ENCODE results near the gene FZR1.

FZR1 gene

GRCh38 chr19:3554254-3555083, 48.4 kb downstream of the FZR1 start:
- TF ChIP-seq CTCF (IDR thresholded peaks at IDR 0.05) (no peak), ZFX (IDR thresholded peaks at IDR 0.05; ENCODE audit: borderline replicate concordance) (no peak)
- H3K27ac ChIP-seq = 0 out of 2 replicates have a peak overlapping the region, but pooled peaks have one; percentile 13

- peak overlapping the region; percentile 71 for H3K27ac ChIP-seq
Observed at GRCh38 chr19:3555653-3556422, 49.7 kb downstream of the FZR1 start.

GRCh38 chr19:3556423-3556977, 50.4 kb downstream of the FZR1 start:
- TF ChIP-seq ZFX (IDR thresholded peaks at IDR 0.05; ENCODE audit: borderline replicate concordance) (no peak), CTCF (IDR thresholded peaks at IDR 0.05) (no peak)
- peak overlapping the region; percentile 71 for H3K27ac ChIP-seq

More at GRCh38 chr19:3555653-3556422, 49.7 kb downstream of the FZR1 start:
- no peak for TF ChIP-seq CTCF (IDR thresholded peaks at IDR 0.05)
- TF ChIP-seq ZFX (IDR thresholded peaks at IDR 0.05; ENCODE audit: borderline replicate concordance) = no peak

GRCh38 chr19:3556978-3557460, 50.9 kb downstream of the FZR1 start:
- peak overlapping the region; percentile 71 for H3K27ac ChIP-seq
- peak; percentile 31 for TF ChIP-seq CTCF (IDR thresholded peaks at IDR 0.05)
- no peak for TF ChIP-seq ZFX (IDR thresholded peaks at IDR 0.05; ENCODE audit: borderline replicate concordance)

- TF ChIP-seq ZFX (IDR thresholded peaks at IDR 0.05; ENCODE audit: borderline replicate concordance) (no peak), CTCF (IDR thresholded peaks at IDR 0.05) (0 out of 2 replicates have a peak, but pooled peaks have one; percentile 3)
- peak within 1 kb of the TSS; percentile 71 for H3K27ac ChIP-seq
Observed at GRCh38 chr19:3557461-3558248, 51.5 kb downstream of the FZR1 start, which contains the start of gene MFSD12. Gene MFSD12 (minus strand): TSS chr19:3557586. CDS start chr19:3557403, 183 bp downstream.

- H3K27ac ChIP-seq = no peak overlapping the region
- no peak for TF ChIP-seq ZFX (IDR thresholded peaks at IDR 0.05; ENCODE audit: borderline replicate concordance)
- no peak for TF ChIP-seq CTCF (IDR thresholded peaks at IDR 0.05)
Observed at GRCh38 chr19:3563709-3564524, 57.8 kb downstream of the FZR1 start.
